Erythroblast (primary cell): ENCODE data around the gene ATXN7.

Experiments
- GATA1 ChIP-seq: IDR thresholded peaks from 2 replicates; pipeline ENCODE4 v1.6.1; 2011; ENCODE audit warnings: low read depth, mild to moderate bottlenecking, control low read depth, low read length, moderate library complexity
- POLR2A ChIP-seq: IDR thresholded peaks from 2 replicates; pipeline ENCODE4 v1.6.1; 2011; ENCODE audit warnings: mild to moderate bottlenecking, low read length

DNA sequence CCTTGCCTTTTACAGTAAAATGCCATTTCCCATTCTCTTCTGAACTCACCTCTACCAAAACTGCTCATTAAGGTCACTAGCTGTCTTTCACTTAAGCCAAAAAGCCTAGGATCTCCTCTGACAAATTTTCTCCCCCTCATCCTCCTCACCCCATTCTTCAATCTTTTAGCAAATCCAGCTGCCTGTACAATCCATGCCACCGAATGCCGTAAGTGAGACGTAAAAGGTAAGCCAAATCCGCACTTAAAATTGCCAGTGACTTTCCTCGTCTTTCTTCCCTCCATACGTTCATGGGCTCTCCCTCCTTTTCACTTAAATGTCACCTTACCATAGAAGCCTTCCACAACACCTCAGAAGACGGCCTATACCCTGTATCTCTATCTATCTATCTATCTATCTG is 145.9 kb downstream of the ATXN7 start:
- TF ChIP-seq POLR2A (no peak), GATA1 (no peak)
